Fibroblast of skin of abdomen (primary cell): Measurements from ENCODE around the gene HIRA.
"Not testable (repeated sequence)": the region's sequence is repeated elsewhere in the genome, so short reads cannot be mapped to it uniquely, and the experiment has no call there.

Experiments
- DNase-seq: peaks from one replicate; pipeline ENCODE4 v3.0.0-alpha.2; 2013

HIRA gene

GRCh38 chr22:19323420-19323819 lies 108.1 kb downstream of the HIRA start:
- not testable (repeated sequence) for DNase-seq

- no peak for DNase-seq
These were observed 109.8 kb downstream of the HIRA start for GRCh38 chr22:19321757-19322156.

GRCh38 chr22:19320136-19320535 lies 111.4 kb downstream of the HIRA start:
- not testable (repeated sequence) for DNase-seq

GRCh38 chr22:19319281-19319680 lies 112.3 kb downstream of the HIRA start:
- DNase-seq = no peak

GRCh38 chr22:19317865-19318264 lies 113.7 kb downstream of the HIRA start:
- DNase-seq = no peak

GRCh38 chr22:19307872-19308271 lies 123.7 kb downstream of the HIRA start:
- DNase-seq = no peak

GRCh38 chr22:19306535-19306934 lies 125.0 kb downstream of the HIRA start:
- DNase-seq = not testable (repeated sequence)

GRCh38 chr22:19304547-19304946 lies 127.0 kb downstream of the HIRA start:
- DNase-seq = no peak

GRCh38 chr22:19303785-19304184 lies 127.7 kb downstream of the HIRA start:
- no peak for DNase-seq

- no peak for DNase-seq
These were observed 135.8 kb downstream of the HIRA start for GRCh38 chr22:19295733-19296132.

- DNase-seq = no peak
These were observed 138.9 kb downstream of the HIRA start for GRCh38 chr22:19292458-19293230.

GRCh38 chr22:19291580-19292457 lies 139.7 kb downstream of the HIRA start, which contains the start of gene CLTCL1:
Gene CLTCL1, minus strand, starts transcription at chr22:19291719. Its CDS starts 78 bp downstream, at chr22:19291641.
- peak; percentile 80 for DNase-seq

- DNase-seq = no peak
These were observed 140.3 kb downstream of the HIRA start for GRCh38 chr22:19291218-19291579.

- DNase-seq = no peak
These were observed 140.9 kb downstream of the HIRA start for GRCh38 chr22:19290400-19291217.

- DNase-seq = peak; percentile 83
These were observed 141.9 kb downstream of the HIRA start for GRCh38 chr22:19289475-19290161.

GRCh38 chr22:19287889-19288288 lies 143.6 kb downstream of the HIRA start:
- peak; percentile 86 for DNase-seq

GRCh38 chr22:19287076-19287707 lies 144.3 kb downstream of the HIRA start:
- DNase-seq = peak; percentile 66

GRCh38 chr22:19285831-19286230 lies 145.7 kb downstream of the HIRA start:
- DNase-seq = no peak
